SU-DHL-6 (cell line): Measurements from ENCODE around the gene DDB1.

Experiments used
- EZH2phosphoT487 ChIP-seq: fragments of 200-600 bp; sonication (generic), shearing (Covaris generic); conservative IDR thresholded peaks from 2 replicates; pipeline ENCODE4 v1.6.1; 2018; ENCODE audit warnings: mild to moderate bottlenecking, antibody characterized with exemption, low read length, moderate library complexity, mixed read lengths
- TF ChIP-seq, protein P1 (sequence below): fragments of 200-600 bp; sonication (generic); IDR thresholded peaks from one replicate; pipeline ENCODE4 v1.5.1; 2017; ENCODE audit warnings: antibody characterized with exemption, mild to moderate bottlenecking, low read length, moderate library complexity; ENCODE audit not compliant: insufficient read depth, poor library complexity, severe bottlenecking

DNA sequence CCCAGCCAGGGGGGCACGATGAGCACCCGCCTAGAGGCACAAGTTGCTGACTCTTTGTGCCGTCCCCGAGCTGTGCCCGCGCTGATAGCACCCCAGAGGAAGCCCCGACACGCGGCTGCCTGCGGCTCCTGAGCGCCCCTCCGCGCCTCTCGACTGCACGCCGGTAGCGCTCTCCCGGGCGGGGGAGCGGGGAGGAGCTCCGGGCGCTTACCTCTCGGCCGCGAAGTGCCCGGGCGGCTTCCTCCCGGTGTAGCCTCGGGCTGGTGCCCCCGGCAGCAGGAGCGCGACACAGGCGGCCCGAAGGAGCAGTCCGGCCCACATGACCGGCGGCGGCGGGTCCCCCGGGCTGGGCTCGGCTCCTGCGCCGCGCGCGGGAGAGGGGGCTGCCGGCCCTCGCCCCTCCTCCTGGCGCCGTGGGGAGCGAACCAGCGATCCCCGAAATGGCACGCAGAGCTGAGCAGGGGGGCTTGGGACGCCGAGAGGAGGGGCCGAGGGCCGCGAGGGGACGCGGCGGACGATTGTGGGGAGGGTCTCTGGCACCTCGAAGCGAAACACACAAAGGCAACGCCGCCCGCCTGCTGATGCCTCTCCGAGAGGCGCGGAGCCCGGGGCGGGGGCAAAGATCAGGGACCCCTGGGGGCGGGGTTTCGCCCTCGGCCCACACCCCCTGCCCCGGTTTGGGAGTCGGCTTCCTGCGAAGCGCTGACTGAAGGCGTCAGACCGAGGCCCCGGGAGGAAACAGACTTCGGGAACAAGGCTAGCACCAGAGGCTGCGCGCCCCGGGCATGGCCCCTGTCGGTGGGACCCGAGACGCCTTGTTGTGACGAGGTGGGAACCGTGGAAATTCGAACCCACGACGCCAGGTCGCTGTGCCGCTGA lies 37.9 kb downstream of the DDB1 start, which contains the start of gene VWCE:
- TF ChIP-seq, protein P1, sequence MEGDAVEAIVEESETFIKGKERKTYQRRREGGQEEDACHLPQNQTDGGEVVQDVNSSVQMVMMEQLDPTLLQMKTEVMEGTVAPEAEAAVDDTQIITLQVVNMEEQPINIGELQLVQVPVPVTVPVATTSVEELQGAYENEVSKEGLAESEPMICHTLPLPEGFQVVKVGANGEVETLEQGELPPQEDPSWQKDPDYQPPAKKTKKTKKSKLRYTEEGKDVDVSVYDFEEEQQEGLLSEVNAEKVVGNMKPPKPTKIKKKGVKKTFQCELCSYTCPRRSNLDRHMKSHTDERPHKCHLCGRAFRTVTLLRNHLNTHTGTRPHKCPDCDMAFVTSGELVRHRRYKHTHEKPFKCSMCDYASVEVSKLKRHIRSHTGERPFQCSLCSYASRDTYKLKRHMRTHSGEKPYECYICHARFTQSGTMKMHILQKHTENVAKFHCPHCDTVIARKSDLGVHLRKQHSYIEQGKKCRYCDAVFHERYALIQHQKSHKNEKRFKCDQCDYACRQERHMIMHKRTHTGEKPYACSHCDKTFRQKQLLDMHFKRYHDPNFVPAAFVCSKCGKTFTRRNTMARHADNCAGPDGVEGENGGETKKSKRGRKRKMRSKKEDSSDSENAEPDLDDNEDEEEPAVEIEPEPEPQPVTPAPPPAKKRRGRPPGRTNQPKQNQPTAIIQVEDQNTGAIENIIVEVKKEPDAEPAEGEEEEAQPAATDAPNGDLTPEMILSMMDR: no peak
- no peak for TF ChIP-seq EZH2phosphoT487
